Measurements from ENCODE around the gene SP140L. TPM values are rescaled to one million over a fixed set of nuclear protein-coding genes. Genes with fewer than 3 reads are reported as not detected.

The SP140L gene
- polyA plus RNA-seq, 3 donors = 6.5 to 23.7 (median 8.5) TPM

DNA sequence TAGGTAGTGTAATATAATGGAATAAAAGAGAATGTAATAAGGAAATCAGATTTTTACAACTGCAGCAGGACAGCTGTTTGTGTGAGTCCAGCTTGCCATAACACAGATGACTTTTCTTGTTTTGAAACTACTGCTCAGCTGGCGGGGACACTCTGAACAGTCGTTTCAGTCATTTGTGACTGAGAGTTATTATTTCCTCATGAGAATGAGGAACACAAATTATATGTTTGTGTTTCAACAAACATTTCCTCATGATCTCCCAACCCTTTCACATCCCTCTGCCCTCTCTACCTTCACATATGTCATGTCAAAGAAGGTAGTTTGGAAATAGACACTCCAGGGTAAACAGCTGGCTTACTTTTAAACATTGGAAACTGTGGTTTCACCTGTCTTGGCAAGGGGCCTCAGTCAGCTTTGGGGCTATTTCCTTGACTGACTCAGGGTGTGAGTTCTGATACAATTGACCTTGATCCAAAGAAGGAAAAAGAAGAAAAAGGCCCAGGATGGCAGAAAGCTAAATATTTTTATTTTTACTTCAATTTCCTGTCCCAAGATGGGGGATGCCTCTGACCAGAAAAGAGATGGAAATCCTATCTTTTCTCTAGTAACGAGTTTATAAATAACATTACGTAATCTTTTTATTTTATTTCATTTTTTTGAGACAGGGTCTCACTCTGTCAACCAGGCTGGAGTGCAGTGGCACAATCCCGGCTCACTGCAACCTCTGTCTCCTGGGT, 593 bp downstream of the SP140L start:
- H3K27ac Mint-ChIP-seq = peak overlapping the region; percentile 98 to 100 (median 99)
- peak overlapping the region; percentile 49 to 72 (median 55) for H3K4me3 ChIP-seq (replicated peaks in 1 of 3; ENCODE audit: low read depth in 2 of 3, low read length in 3 of 3)
- intact Hi-C loops (cut with micrococcal nuclease) = loop anchor here (5.0 to 10.0 kb wide), 5 partner anchors 85 to 403 kb away; partner anchors contain the start of genes FBXO36 (in 1 of the 2), SP100 (in 1 of the 2), SP110 (in 1 of the 2) and TRIP12 (in 1 of the 2)
- H3K4me1 Mint-ChIP-seq = peaks cover 67% of the 10 kb centered on the region
- WGBS (ENCODE audit: insufficient coverage) = 80% methylated on average over 1 of the region's 5 CpGs
- H3K36me3 Mint-ChIP-seq = peaks cover 9 to 22% of the 10 kb centered on the region in 2 donors
- H3K9me3 ChIP-seq (replicated peaks in 1 of 2; ENCODE audit: control insufficient read depth in 1 of 2, insufficient read depth in 1 of 2, low read length in 2 of 2) = peaks cover 0 to 10% of the 10 kb centered on the region in 2 donors
- TF ChIP-seq, protein P1, sequence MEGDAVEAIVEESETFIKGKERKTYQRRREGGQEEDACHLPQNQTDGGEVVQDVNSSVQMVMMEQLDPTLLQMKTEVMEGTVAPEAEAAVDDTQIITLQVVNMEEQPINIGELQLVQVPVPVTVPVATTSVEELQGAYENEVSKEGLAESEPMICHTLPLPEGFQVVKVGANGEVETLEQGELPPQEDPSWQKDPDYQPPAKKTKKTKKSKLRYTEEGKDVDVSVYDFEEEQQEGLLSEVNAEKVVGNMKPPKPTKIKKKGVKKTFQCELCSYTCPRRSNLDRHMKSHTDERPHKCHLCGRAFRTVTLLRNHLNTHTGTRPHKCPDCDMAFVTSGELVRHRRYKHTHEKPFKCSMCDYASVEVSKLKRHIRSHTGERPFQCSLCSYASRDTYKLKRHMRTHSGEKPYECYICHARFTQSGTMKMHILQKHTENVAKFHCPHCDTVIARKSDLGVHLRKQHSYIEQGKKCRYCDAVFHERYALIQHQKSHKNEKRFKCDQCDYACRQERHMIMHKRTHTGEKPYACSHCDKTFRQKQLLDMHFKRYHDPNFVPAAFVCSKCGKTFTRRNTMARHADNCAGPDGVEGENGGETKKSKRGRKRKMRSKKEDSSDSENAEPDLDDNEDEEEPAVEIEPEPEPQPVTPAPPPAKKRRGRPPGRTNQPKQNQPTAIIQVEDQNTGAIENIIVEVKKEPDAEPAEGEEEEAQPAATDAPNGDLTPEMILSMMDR (IDR thresholded peaks at IDR 0.05) = no peak
- H3K27me3 ChIP-seq (ENCODE audit: control insufficient read depth in 2 of 2, insufficient read depth in 2 of 2, low read length in 2 of 2) = no peaks in the 10 kb centered on the region
- peak overlapping the region; percentile 79 for H2AFZ ChIP-seq (ENCODE audit: insufficient read depth, low read depth, low read length, poor library complexity, severe bottlenecking)
- peak overlapping the region; percentile 66 for H3K4me2 ChIP-seq (replicated peaks; ENCODE audit: extremely low read depth, low read length, poor library complexity, severe bottlenecking)
- peaks cover 34% of the 10 kb centered on the region for H3K79me2 ChIP-seq (ENCODE audit: insufficient read depth, low read length)
- peak overlapping the region; percentile 85 for H3K9ac ChIP-seq (ENCODE audit: insufficient read depth, low read length, poor library complexity, severe bottlenecking)
- peaks cover 0 to 3% (median 0%) of the 10 kb centered on the region in 3 donors for H3K27me3 Mint-ChIP-seq (ENCODE audit: low read depth in 3 of 3)
- peak overlapping the region; percentile 96 to 99 for H3K27ac ChIP-seq (ENCODE audit: low read depth in 1 of 2, low read length in 2 of 2)
- H3K4me3 Mint-ChIP-seq = peak overlapping the region; percentile 80 to 95
- peaks cover 0 to 5% of the 10 kb centered on the region in 2 donors for H3K36me3 ChIP-seq (replicated peaks in 1 of 2; ENCODE audit: control insufficient read depth in 1 of 2, insufficient read depth in 2 of 2, low read length in 2 of 2)
- peaks cover 4 to 16% (median 7%) of the 10 kb centered on the region in 7 donors for H3K9me3 Mint-ChIP-seq
- H4K20me1 ChIP-seq (ENCODE audit: insufficient read depth, low read length) = peaks cover 8% of the 10 kb centered on the region
- DNase-seq = peak; percentile 71 to 87 (median 84)
- peaks cover 44 to 69% of the 10 kb centered on the region in 2 donors for H3K4me1 ChIP-seq (ENCODE audit: control insufficient read depth in 1 of 2, insufficient read depth in 2 of 2, low read length in 2 of 2)

DNA sequence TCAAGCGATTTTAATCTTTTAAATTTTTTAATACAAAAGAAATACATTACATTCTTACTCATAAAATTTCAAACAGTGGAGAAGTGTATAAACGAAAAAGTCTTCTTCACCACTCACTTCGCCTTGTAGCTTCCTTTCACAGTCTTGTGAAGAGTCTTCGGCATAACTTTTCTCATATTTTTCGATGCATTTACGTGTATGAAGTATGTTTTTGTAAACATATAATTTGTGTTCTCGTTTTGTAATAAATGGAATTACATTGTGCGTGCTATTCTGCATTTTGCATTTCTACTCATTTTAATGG, 1.1 kb downstream of the SP140L start:
- DNase-seq = no peak
- Histone ChIP-seq H3K4me1 (ENCODE audit: control insufficient read depth in 1 of 2, insufficient read depth in 2 of 2, low read length in 2 of 2) (peaks cover 44 to 69% of the 10 kb centered on the region in 2 donors), H3K27me3 (ENCODE audit: control insufficient read depth in 2 of 2, insufficient read depth in 2 of 2, low read length in 2 of 2) (no peaks in the 10 kb centered on the region), H2AFZ (ENCODE audit: insufficient read depth, low read depth, low read length, poor library complexity, severe bottlenecking) (no peak overlapping the region), H3K36me3 (replicated peaks in 1 of 2; ENCODE audit: control insufficient read depth in 1 of 2, insufficient read depth in 2 of 2, low read length in 2 of 2) (peaks cover 0 to 7% of the 10 kb centered on the region in 2 donors), H3K4me2 (replicated peaks; ENCODE audit: extremely low read depth, low read length, poor library complexity, severe bottlenecking) (peak overlapping the region; percentile 66), H4K20me1 (ENCODE audit: insufficient read depth, low read length) (peaks cover 8% of the 10 kb centered on the region), H3K79me2 (ENCODE audit: insufficient read depth, low read length) (peaks cover 36% of the 10 kb centered on the region), H3K9me3 (replicated peaks in 1 of 2; ENCODE audit: control insufficient read depth in 1 of 2, insufficient read depth in 1 of 2, low read length in 2 of 2) (peaks cover 0 to 5% of the 10 kb centered on the region in 2 donors), H3K9ac (ENCODE audit: insufficient read depth, low read length, poor library complexity, severe bottlenecking) (no peak overlapping the region), H3K4me3 (replicated peaks in 1 of 3; ENCODE audit: low read depth in 2 of 3, low read length in 3 of 3) (peak overlapping the region in 1 of 3 experiments; percentile 72), H3K27ac (ENCODE audit: low read depth in 1 of 2, low read length in 2 of 2) (peak overlapping the region; percentile 96 to 99)
- H3K27ac Mint-ChIP-seq = peak overlapping the region in 5 of 7 donors; percentile 67 to 100 (median 99)
- peaks cover 0 to 11% (median 3%) of the 10 kb centered on the region in 7 donors for H3K9me3 Mint-ChIP-seq
- WGBS (ENCODE audit: insufficient coverage) = 100% methylated on average over 1 of the region's 8 CpGs
- H3K4me3 Mint-ChIP-seq = peak overlapping the region in 1 of 2 donors; percentile 46
- intact Hi-C loops (cut with micrococcal nuclease) = loop anchor here (5.0 to 10.0 kb wide), 5 partner anchors 84 to 403 kb away; partner anchors contain the start of genes FBXO36 (in 1 of the 2), SP100 (in 1 of the 2), SP110 (in 1 of the 2) and TRIP12 (in 1 of the 2)
- H3K4me1 Mint-ChIP-seq = peaks cover 68% of the 10 kb centered on the region
- peaks cover 0 to 3% (median 0%) of the 10 kb centered on the region in 3 donors for H3K27me3 Mint-ChIP-seq (ENCODE audit: low read depth in 3 of 3)
- peaks cover 14 to 24% of the 10 kb centered on the region in 2 donors for H3K36me3 Mint-ChIP-seq
- TF ChIP-seq, protein P1 (IDR thresholded peaks at IDR 0.05) = no peak
